Adipose tissue (tissue), 3 donors: ENCODE data around the gene SALL2. TPM values are rescaled to one million over a fixed set of nuclear protein-coding genes. Genes with fewer than 3 reads are reported as not detected.
A peak's percentile ranks its signal among the peaks of the same experiment; 100 is the strongest.

Experiments
- H3K27ac ChIP-seq: one replicate; pipeline ENCODE4 v1.5.1; 2013; ENCODE audit warnings: low read depth, low read length
- WGBS, 3 donors: extraction: QIAGEN DNeasy Blood & Tissue Kit; methylation state at CpG; one replicate each; pipeline ENCODE4 v1.1.7; 2013; 5-methylcytosine and 5-hydroxymethylcytosine counted together
- polyA plus RNA-seq, 3 donors: library from polyadenylated mRNA; stranded (reverse); fragments of 200-250 nt; gene quantifications; one replicate each; pipeline ENCODE4 v1.2.3, GENCODE V29; 2013
- donor health status: healthy with polysubstance abuse.
- donor health status: Bipolar disorder and iron deficiency.
- donor health status: healthy.

Gene SALL2
- polyA plus RNA-seq, 3 donors, result 1.1 to 6.6 (median 2.0) TPM

DNA sequence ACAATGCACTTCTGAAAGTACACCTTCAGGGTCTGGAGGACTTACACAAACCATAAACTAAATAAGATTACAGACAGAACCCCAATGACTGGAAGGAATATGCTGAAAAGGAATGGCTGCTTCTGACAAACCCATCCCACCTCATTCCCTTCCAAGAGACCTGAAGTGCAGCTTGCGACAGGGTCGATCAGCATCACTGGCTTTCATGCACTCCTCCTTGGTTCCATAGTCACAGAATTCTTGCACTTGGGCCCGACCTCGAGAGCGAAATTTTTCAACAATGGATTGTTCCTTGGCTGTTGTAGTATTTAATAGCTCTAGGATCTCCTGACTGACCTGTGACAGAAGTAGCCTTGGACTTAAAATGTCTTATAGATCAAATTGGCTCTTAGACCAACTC is 24.6 kb downstream of the SALL2 start:
- H3K27ac ChIP-seq, result no peak overlapping the region

DNA sequence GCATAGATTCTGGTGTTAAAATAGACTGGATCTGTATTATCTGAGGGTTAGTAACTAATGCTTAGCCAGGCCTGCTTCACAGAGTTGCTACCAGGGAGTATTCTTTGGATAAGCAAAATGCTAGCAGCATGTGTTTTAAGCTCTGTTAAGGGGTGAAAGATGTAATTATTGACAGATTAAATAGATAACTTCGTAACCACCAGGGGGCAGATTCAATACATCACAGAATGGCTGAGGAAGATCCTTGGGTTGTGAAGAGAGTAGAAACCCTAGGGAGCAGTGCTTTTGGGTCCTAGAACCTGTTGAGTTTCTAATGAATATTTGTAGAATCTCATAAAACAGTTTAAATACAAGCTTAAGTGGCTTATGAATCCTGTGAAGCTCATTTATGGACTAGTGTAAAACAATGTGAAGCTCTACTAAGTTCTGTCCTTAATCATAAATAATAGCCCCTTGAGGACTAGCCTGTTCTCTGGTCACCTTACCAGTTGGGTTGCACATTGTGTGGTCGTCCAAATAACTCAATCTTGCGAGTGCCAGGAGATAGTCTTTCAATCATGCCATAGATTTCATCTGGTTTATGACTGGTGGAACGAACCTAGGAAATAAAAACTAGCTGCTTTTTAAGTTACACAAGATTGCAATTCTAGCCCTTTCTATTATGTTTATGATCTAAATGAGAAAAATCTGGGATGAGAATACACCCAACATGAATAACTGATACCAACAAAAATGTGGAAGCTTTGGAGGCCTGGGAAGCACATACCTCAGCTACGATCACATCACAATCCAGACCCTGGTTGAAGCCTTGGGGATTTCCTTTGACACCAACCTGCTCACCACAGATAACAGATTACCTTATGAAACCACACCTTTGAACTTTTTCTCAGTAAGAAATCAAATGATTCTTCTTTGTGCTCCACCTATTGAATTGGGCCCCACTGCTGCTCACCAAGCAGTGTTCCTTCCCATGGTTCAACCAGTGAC is 27.3 kb downstream of the SALL2 start:
- WGBS, 3 donors, result 56 to 70% (median 68%) methylated on average over 5 of the region's 5 CpGs
- H3K27ac ChIP-seq, result no peak overlapping the region

More for the DNA sequence above, 24.6 kb downstream of the SALL2 start:
- WGBS, 3 donors, result 89 to 95% (median 93%) methylated on average over 5 of the region's 5 CpGs

DNA sequence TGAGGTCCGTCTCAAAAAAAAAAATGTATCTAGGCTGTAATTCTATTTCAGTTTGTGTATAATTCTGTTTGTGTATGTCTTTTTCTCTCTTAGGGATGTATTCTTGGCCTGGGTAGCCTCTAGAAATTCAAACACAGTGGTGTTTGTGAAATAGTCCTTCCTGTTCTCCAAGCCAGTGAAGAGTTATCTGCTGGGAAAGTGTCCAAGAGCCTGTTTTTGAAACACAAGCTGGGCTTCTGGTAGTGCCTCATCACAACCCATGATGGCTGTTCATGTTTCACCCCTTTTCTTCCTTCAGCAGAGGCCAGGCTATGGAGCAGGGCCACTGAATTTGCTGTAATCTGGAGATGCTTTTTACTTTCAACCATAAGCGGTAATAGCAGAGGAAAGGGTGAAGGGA is 29.7 kb downstream of the SALL2 start:
- 88 to 92% (median 89%) methylated on average over 2 of the region's 2 CpGs for WGBS, 3 donors
- H3K27ac ChIP-seq, result no peak overlapping the region

DNA sequence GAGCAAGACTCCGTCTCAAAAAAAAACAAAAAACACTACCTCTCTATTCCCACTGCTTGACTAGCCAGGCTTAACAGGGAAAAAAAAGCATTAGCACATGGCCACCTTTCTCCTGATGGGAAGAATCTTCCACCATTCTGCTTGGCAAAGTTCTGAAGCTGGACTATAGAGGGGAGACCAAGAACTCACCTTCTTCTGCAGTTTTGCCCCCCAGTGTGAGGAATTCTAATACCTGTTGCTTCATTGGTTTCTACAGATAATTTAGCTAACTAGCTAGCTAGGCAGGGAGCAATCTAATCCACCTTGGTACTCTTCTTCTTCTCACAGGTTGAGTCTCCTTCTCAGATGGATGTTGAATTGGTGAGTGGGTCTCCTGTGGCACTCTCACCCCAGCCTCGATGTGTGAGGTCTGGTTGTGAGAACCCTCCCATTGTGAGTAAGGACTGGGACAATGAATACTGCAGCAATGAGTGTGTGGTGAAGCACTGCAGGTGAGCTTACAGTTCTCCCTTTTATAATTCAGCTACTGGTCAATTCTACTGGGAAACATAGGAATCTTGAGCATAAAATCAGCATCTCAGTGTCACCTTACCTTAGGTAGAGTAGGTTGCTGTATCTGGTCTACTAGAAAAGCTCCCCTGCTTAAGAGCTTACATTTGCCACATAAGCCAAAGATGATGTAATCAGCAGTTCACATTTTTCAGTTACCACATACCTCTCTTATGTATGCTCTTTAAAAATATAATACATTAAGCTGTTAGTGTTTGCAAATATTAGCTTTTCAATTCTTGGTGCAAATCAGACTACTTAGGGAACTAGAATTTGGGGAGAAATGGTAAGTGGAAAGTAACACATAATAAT is 31.0 kb downstream of the SALL2 start:
- 66 to 91% (median 91%) methylated on average over 2 of the region's 2 CpGs for WGBS, 3 donors
- H3K27ac ChIP-seq, result no peak overlapping the region

DNA sequence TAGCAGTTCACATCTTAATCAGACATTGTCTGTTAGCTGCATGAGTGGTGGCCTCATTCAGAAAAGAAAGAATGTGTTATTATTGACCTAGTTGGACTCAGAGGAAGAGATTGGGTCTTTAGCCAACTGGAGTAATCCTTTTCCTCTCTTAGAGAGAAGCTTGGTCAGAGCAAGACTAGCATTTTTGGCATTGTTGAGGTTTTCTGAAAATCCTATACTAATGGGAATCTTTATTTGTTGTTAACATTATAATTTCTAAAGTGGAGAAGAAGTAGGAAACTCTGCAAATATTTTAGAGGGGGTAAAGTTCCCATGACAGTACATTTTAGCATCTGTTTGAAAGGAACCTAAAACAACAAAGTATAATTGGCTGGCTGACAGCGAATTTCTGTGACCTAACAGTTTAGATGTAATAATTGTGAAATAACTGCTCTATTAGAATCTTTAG is 39.5 kb downstream of the SALL2 start:
- H3K27ac ChIP-seq, result no peak overlapping the region
- 70 to 82% (median 82%) methylated on average over 1 of the region's 1 CpG for WGBS, 3 donors

DNA sequence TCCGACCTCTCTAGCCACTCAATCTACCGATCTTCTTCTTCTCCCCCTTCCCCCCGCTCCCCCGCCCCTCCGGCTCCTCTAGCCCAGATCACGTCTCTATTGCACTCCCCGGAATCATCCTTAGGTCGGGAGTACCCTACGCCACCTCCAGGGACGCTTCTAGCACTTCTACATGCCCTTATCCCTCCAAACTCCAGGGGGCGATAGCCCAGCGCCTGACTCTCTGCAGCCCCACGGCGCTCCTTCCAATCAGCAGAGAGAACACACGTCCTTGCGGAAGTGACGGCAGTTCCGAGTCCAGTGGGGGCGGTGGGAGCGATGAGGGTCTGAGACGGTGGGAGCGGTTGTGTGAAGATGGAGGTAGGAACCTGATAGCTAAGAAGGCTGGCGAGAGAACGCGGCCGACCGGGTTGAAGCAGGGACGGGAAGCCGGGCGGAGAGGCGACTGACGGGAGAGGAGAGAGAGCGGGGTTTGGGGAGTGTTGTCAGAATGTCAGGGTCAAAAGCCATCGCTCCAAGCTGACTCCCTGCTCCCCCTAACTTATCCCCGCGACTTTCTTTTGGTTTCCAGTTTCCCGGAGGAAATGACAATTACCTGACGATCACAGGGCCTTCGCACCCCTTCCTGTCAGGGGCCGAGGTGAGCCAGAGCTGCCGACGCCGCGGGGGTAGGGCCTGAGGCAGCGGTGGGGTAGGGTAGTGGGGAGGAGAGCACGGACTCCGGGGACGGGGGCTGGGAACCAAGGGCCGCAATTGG is 49.0 kb downstream of the SALL2 start, which contains the start of the genes RAB2B and TOX4:
Gene RAB2B (minus strand): TSS at position 35 of the 757 bp plus-strand sequence. CDS start 87 bp downstream, outside the sequence.
Gene TOX4 (plus strand): TSS at position 271 of the 757 bp plus-strand sequence. CDS start 84 bp downstream, at position 355.
- WGBS, 3 donors, result 0 to 1% (median 1%) methylated on average over 49 of the region's 49 CpGs
- peak within 1 kb of the TSS; percentile 86 for H3K27ac ChIP-seq

DNA sequence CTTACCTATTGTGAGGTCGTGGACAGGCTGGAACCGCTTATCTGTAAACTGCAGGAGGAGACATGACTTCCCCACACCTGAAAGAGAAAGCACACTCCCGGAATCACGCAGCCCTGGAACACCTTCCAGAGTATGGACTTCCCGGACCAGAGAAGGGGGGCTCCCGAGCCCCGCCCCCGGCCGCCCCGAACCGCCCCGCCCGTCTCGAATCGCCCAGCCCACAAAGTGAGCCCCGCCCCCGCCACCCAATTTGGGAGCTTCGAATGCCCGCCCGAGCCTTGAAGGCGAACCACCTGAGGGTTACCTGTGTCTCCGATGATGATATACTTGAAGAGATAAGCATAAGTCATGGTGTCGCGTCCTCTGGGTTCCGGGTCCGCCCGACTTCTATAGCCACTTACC is 49.6 kb downstream of the SALL2 start:
- 1 to 2% (median 2%) methylated on average over 27 of the region's 27 CpGs for WGBS, 3 donors
- no peak overlapping the region for H3K27ac ChIP-seq

DNA sequence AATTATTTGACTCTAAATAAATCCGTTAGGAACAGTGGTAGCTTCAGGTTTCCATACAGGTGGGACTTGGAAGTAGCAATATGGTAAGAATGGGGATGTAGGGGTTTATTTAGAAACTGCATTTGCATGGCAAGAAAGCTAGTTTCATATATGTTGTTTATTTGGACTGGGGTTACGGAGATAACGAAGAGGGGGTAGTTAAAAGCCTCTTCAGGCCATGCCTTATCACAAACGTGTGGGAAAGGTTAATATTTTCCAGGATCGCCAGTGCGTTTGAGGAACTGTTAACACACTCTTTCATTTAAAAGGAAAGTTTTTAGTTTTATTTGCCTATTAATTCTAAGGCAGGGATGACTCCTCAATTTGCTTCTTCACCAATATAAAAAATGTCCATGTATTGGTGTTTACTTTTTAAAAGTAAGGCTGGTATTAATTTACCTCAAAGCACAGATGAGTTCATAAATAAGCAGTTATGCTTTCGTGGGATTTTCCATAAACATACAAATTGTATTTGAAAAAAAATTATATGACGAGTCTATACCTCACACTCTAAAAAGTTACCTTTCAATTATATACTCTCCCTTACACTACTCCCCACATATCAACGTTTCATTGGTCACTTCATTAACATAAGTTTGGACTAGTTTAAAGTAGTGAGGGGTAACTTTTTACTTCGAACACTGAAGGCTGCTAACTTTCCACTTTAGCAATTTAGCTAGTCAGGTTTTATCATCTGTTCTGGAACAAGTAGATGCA is 50.2 kb downstream of the SALL2 start:
- H3K27ac ChIP-seq, result no peak overlapping the region
- WGBS, 3 donors, result 17 to 42% (median 41%) methylated on average over 10 of the region's 10 CpGs

Other genes starting within 250 kb of the SALL2 start
- under 1 TPM; 0.07 to 0.45 (median 0.15) TPM for gene RPGRIP1, start 246.3 kb downstream of the SALL2 start, polyA plus RNA-seq
- gene SUPT16H, start 142.3 kb downstream of the SALL2 start, polyA plus RNA-seq, result 10 to 100 TPM; 20.4 to 53.6 (median 43.4) TPM
- gene CHD8, start 70.2 kb downstream of the SALL2 start, polyA plus RNA-seq, result 10 to 100 TPM; 11.5 to 21.1 (median 20.7) TPM
- gene RAB2B, start 49.4 kb downstream of the SALL2 start, polyA plus RNA-seq, result 10 to 100 TPM in 2 of 3 donors, 1 to 10 TPM in 1; 5.5 to 17.5 (median 15.3) TPM
- 10 to 100 TPM; 19.3 to 44.7 (median 23.2) TPM for gene TOX4, start 49.2 kb downstream of the SALL2 start, polyA plus RNA-seq
- gene METTL3, start 15.0 kb downstream of the SALL2 start, polyA plus RNA-seq, result 10 to 100 TPM; 22.7 to 29.5 (median 27.4) TPM
- gene OR10G3, start 53.7 kb upstream of the SALL2 start, polyA plus RNA-seq, result under 1 TPM in 1 of 3 donors, not detected in 2; 0.22 TPM
- gene OR10G2, start 108.6 kb upstream of the SALL2 start, polyA plus RNA-seq, result not detected
- gene OR4E2, start 127.5 kb upstream of the SALL2 start, polyA plus RNA-seq, result not detected
- gene OR4E1, start 147.5 kb upstream of the SALL2 start, polyA plus RNA-seq, result not detected